ENCODE data around the gene NEUROD2.

DNA sequence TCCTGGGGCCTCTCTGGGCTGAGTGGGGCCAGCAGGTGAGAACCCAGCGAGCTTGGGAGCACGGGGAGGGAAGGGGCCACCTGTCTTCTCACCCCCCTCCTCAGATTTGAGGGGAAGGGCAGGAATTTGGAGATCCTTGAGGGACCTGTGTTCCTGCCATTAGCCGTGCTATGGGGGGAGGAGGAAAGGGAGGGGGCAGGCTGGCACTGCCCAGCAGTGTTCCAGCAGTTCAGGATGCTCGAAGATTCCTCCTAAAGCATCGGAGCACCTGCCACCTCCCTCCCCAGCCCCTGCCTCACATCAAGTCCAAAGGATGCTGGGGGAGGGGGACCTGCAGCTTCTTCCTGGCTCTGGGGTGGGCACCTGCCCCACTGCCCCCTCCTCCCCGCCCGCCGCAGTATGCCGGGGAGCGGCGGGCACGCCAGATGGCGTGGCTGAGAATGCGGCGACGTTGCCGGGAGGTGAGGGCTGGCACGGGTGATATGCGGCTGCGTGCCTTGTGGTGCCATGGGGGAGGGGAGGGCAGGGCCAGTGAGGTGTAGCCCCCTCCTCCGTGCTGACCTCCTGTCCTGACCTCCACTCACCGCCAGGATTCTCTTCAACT lies 4.7 kb upstream of the NEUROD2 start:
- TF ChIP-seq POLR2A (IDR thresholded peaks at IDR 0.05; ENCODE audit: low read depth, low read length) (no peak), TAF1 (IDR thresholded peaks at IDR 0.05; ENCODE audit: low read depth, low read length) (no peak), POLR2AphosphoS5 (IDR thresholded peaks at IDR 0.05; ENCODE audit: low read depth, low read length) (no peak), SPI1 (IDR thresholded peaks at IDR 0.05; ENCODE audit: low read depth, low read length) (no peak), PAX5 (IDR thresholded peaks at IDR 0.05; ENCODE audit: insufficient read depth, low read length, severe bottlenecking) (no peak)
